ENCODE results near the gene TPD52L2. TPM values are rescaled to one million over a fixed set of nuclear protein-coding genes. Genes with fewer than 3 reads are reported as not detected.

TPD52L2 gene
- total RNA-seq, 4 donors from 2014 or later, result 110 to 165 (median 152) TPM

DNA sequence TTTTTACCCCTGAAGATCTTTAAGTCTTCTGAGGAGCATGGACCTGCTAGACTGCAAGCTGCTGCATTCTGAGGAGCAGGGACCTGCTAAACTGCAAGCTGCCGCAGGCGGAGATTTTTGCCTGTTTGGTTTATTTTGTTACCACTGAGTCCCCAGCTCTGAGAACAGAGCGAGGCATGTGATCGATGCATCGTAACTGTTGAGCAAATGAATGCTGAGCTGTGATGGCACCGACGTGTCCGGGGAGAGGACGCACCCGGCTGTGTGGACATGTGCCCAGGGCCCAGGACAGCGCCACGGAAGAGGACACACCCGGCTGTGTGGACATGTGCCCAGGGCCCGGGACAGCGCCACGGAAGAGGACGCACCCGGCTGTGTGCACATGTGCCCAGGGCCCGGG, 54.1 kb downstream of the TPD52L2 start:
- TF ChIP-seq, protein P1, sequence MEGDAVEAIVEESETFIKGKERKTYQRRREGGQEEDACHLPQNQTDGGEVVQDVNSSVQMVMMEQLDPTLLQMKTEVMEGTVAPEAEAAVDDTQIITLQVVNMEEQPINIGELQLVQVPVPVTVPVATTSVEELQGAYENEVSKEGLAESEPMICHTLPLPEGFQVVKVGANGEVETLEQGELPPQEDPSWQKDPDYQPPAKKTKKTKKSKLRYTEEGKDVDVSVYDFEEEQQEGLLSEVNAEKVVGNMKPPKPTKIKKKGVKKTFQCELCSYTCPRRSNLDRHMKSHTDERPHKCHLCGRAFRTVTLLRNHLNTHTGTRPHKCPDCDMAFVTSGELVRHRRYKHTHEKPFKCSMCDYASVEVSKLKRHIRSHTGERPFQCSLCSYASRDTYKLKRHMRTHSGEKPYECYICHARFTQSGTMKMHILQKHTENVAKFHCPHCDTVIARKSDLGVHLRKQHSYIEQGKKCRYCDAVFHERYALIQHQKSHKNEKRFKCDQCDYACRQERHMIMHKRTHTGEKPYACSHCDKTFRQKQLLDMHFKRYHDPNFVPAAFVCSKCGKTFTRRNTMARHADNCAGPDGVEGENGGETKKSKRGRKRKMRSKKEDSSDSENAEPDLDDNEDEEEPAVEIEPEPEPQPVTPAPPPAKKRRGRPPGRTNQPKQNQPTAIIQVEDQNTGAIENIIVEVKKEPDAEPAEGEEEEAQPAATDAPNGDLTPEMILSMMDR (IDR thresholded peaks at IDR 0.05; ENCODE audit: low read depth), result no peak

DNA sequence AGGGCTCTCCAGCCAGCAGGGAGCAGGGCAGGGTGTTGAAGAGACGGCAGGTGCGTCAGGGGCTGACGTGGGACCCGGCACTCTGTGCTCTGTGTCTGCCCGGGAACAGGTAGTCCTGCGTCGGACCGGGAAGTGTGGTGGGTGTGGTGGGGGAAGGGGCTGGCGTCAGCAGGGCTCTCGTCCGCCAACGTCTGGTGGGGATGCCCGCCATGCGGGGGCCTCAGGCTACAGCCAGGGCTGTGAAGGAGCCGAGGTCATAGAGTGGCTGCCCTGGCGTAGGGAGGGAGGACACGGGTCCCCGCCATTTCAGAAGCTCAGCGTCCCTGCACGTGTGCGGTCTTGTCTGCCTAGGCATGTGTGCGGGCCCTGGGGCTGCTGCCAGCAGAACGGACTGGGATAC, 55.2 kb downstream of the TPD52L2 start:
- TF ChIP-seq, protein P1 (IDR thresholded peaks at IDR 0.05; ENCODE audit: low read depth), result no peak

DNA sequence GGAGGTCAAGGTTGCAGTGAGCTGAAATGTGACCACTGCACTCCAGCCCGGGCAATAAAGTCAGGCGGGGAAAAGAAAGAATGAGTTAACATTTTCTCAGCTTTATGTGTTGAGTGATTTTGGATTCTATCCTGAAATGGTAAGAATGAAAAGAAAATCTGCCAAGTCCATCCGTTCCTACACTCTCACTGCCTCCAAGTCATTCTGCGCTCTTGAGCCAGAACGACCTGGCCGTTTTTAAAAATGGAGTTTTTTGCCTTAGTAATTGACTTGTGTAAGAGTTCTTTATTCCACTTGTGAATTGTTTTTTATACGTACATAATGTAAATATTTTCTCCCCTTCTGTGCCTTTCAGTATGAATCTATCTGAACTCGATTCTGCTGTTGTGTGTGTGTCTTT, 58.6 kb downstream of the TPD52L2 start:
- TF ChIP-seq, protein P1 (IDR thresholded peaks at IDR 0.05; ENCODE audit: low read depth), result no peak

DNA sequence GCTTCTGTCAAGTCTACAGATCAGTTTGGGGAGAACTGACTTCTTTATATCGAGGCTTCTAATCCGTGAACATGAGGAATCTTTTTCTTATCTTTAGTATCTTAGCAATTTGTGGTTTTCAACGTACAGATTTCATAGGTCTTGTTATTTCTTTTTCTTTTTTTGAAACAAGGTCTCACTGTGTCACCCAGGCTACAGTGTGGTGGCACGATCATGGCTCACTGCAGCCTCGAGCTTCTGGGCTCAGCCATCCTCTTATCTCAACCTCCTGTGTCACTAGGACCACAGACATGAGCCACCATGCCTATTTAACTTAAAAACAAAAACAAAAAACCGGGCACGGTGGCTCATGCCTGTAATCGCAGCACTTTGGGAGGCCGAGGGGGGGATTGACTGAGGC, 59.2 kb downstream of the TPD52L2 start:
- TF ChIP-seq, protein P1 (IDR thresholded peaks at IDR 0.05; ENCODE audit: low read depth), result no peak

DNA sequence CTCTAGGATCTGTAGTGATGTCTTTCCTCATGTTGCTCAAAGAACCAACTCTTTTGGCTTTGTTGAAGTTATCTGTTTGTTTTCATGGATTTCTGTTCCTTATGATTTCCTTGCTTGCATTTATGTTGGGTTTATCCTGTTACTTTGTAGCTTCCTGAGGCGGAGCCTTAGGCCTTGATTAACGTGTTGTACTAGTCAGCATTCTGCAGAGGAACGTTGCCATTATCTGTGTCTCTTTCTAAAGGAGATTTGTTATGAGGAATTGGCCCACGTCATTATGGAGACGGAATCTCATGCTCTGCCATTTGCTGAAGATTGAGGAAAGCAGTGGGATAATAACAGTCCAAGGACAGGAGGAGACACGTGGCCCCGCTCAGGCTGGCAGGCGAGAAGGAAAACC, 61.2 kb downstream of the TPD52L2 start:
- TF ChIP-seq, protein P1 (IDR thresholded peaks at IDR 0.05; ENCODE audit: low read depth), result no peak

DNA sequence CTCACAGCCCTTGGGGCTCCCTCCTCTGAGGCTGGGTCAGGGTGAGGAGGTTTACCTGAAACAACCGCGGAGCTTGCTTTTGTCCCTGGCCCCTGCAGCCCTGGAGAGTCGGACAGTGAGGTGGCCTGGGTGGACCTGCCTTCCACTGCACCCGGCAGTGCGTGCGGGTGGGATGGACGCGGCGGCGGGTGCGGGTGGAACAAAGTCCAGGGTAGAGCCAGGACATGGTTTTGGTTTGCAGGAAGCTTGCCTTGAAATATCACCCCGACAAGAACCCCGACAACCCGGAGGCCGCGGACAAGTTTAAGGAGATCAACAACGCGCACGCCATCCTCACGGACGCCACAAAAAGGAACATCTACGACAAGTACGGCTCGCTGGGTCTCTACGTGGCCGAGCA, 64.0 kb downstream of the TPD52L2 start:
- TF ChIP-seq, protein P1 (IDR thresholded peaks at IDR 0.05; ENCODE audit: low read depth), result no peak

DNA sequence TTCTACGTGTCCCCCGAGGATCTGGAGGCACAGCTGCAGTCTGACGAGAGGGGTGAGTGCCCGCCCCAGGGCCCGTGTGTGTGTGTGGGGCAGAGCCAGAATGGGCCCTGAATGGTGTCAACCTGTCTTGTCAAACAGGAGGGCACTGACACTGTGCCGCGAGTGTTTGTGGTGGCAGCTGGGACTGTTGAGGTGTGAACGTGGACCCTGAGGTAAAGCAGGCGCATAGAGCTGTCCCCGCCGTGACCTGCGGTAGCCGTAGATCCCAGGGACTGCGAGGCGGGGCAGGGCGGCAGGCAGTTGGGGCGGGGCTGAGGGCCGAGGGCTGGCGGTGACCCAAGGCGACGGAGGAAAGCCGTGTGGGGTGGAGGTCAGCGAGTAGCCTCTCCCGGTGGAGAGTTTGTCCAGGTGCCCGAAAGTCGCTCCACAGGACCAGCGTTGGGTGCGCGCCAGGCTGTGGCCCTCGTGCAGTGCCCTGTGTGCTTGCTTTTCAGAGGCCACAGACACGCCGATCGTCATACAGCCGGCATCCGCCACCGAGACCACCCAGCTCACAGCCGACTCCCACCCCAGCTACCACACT, 66.0 kb downstream of the TPD52L2 start:
- TF ChIP-seq, protein P1 (IDR thresholded peaks at IDR 0.05; ENCODE audit: low read depth), result no peak

Data from subcutaneous adipose tissue (tissue), 4 donors.